COLO829 (cell line): ENCODE data around the gene CD3D.
"Not testable (repeated sequence)": the region's sequence is repeated elsewhere in the genome, so short reads cannot be mapped to it uniquely, and the experiment has no call there.

Experiments
- DNase-seq: peaks from one replicate; pipeline ENCODE4 v3.0.0; 2012; ENCODE audit warnings: low spot score

The CD3D gene

DNA sequence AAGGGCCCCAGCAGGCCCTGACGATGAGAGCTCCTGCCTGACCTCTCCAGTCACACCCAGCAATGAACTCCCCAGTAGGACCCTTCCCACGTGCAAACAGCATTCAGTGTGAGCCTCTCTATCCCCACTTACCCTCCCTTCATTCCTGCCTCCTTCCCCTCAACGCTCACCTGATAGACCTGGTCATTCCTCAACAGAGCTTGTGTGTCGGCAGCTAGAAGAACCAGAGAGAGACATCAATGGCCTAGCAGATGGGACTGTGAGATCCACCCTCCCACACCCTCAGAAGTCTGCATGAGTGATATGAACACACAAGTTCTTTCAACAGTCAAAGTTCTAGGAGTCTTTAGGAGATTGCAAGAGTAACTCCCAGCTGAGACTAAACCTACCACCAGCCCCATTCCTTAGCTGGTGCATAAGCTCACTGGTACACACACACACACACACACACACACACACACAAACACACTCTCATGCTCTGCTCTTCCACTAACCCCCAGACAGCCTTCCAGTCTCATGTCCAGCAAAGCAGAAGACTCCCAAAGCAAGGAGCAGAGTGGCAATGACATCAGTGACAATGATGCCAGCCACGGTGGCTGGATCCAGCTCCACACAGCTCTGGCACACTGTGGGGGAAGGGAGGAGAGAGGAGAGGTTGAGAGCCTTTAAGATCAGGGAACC lies 3.1 kb downstream of the CD3D start:
- DNase-seq: no peak

DNA sequence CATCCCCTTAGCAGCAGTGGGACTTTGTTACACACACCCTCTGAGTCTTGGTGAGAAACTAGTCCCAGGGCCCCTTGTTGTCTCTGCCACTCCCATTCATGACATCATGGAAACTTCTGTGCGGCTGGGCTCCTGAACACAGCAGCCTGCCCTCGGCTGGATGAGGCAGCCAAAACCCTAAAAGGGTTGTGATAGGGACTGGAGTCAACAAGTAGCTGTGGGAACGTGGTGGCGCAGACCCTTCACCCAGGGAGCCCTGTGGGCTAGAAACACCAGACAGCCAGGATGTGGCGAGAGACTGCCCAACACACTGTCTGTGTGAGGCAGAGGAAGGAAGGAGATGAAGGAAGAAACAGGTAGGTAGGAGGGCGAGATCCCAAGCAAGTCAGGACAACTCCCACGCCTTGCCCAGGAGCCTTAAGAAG lies 3.9 kb downstream of the CD3D start:
- no peak for DNase-seq

DNA sequence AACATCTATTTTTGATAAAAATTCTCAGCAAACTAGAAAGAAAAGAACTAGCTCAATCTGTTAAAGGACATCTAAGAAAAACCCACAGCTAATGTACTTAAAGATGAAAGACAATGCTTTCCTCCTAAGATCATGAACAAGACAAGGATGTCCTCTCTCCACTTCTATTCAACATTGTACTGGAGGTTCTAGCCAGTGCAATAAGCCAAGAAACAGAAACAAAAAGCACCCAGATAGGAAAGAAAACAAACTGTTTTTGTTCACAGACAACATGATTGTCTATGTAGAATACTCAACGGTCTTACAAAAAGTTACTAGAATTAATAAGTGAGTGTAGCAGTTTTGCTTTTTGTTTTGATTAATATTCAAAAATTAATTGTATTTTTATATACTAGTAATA lies 7.8 kb downstream of the CD3D start:
- DNase-seq: no peak

DNA sequence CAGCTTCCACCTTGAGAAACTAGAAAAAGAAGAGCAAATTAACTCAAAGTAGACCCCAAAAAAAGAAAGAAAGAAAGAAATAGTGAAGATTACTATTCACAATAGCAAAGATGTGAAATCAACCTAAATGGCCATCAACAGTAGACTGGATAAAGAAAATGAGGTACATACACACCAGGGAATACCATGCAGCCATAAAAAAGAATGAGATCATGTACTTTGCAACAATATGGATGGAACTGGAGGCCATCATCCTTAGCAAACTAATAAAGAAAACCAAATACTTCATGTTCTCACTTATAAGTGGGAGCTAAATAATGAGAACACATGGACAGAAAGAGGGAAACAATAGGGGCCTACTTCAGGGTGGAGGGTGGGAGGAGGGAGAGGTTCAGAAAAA lies 13.8 kb downstream of the CD3D start:
- DNase-seq: no peak

DNA sequence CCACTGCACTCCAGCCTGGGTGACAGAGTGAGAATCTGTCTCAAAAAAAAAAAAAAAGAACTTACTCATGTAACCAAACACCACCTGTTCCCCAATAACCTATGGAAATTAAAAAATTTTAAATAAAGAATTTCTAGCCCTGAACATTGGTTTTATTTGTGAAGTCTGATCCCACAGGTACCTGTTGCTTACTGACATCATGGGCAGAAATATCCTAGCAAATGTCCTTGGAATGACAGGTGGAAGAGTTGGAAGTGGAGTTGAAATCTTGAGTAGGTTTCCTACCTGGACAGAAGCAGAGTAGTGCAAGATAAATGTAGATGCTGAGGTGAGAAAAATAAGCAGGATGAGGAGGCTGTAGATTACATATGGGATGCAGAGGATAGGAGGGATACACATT lies 17.2 kb downstream of the CD3D start:
- no peak for DNase-seq

DNA sequence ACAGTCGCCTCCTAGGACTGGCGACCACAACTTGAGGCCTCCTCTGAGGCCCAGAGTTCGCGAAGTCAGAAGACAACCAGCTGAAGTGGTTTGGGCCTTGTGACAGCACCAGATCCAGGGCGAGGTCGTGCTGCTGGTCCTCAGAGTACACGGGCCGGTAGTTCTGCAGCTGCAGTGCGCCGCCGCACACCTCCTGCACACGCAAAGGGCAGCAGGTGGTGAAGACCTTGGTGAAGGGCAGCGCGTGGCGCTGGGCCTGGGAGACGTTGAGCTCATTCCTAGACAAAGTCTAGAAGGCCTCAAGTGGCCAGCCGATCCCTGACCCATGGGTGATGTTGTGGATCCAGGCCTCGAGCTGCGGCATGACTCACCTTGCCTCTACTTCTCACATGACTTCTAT lies 19.8 kb downstream of the CD3D start:
- DNase-seq: no peak

DNA sequence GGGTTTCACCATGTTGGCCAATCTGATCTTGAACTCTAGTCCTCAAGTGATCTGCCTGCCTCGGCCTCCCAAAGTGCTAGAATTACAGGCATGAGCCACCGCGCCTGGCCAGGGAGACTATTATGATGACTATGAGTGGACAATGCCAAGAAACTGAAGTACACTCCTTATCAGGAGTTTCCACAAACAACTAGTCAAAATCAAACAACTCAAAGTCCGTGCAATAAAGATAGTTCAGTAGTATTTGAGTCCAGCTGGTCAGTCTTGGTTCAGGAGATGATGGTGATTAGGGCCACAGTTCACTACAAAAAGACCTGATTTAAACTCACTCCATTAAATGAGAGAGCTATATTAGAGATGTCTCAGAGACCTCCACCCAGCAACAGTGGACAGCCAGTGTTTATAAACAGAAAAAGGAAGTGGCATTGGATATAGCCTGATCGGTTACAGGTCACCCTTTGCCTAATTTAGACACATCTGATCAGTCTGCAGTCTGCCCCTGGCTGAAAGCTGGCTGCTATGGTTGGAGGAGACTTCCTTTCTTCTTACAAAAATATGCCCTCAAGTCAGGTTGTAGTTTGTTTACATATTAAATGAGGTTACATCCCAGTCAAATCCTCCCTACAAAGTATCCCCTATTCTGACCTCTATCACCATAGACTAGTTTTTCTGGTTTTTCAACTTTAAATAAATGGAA lies 21.0 kb downstream of the CD3D start:
- DNase-seq: no peak

DNA sequence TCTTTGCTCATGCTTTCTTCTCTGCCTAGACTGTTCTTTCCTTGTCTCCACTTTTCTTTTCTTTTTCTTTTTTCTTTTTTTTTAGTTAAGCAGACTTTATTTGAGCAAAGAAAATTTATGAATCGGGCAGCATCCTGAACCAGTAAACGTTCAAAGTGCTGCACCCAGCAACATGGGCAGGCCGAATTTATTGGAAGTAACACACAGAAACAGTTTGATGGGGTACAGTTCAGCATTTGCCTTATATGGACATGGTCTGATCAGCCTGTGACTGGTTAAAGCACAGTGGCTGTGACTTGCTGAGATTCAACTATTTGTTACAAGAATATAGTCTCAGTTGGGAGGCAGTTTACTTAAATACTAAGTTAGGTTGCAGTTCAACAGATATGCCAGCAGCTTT lies 22.0 kb downstream of the CD3D start:
- no peak for DNase-seq

DNA sequence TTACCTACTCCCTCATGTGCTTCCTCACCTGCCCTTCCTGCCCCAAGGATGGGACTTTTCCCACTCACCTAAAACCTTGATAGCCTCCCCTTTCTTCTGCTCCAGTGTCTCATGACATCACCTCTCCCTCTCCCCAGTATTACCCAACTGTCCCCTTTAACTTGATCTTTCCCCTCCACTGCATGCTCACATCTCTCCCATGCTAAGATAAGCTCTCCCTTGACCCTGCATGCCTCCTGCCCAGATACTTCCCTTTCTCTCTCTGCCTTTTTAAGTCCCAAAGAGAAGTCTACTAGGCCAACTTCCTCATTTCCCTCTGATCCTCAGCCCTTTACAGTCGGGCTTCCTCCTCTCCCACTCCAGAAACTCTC lies 23.2 kb downstream of the CD3D start:
- DNase-seq: no peak

DNA sequence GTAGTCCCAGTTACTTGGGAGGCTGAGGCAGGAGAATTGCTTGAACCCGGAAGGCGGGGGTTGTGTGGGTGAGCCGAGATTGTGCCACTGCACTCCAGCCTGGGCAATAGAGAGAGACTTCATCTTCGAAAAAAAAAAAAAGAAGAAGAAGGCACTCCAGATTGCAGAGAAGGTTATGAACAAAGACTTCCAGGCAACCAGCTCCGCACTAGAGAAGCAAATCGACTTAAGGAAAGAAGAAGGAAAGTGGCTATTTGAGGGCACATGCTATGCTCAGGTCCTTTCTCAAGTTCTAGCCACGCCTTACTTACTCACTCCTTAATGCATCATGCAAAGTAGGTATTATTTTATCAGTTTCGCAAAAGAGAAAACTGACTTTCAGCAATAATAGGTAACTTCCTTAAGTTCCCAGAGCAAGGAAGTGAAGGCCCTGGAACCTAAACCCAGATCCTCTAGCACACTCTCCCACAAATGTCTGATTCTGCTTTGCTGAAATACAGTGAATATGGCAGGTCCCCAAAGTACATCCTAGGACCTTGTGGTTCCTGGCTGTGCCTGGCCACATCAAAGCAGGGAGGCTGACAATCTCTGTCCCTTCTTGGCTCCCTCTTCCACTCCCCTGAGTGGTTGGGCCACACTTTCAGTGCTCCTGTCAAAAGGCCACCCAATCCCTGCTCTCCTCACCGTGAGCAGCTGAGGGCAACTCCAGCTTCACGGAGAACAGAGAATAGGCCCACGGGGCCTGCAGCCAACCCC lies 23.7 kb downstream of the CD3D start:
- no peak for DNase-seq

DNA sequence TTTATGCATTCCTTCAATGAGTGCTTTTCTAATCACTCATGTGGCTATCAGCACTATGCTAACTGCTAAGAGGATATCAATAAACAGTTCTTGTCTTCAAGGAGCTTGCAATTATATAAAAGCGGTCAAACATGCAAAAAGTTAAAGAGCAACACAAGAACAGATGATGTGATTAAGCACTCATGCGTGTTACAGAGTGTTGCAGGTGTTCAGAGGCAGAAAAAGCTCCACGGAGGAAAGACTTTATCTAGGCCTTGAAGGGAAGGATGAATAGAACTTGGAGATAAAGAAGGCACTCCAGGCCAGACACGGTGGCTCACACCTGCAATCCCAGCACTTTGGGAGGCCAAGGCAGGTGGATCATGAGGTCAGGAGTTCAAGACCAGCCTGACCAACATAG lies 24.4 kb downstream of the CD3D start:
- DNase-seq: no peak

DNA sequence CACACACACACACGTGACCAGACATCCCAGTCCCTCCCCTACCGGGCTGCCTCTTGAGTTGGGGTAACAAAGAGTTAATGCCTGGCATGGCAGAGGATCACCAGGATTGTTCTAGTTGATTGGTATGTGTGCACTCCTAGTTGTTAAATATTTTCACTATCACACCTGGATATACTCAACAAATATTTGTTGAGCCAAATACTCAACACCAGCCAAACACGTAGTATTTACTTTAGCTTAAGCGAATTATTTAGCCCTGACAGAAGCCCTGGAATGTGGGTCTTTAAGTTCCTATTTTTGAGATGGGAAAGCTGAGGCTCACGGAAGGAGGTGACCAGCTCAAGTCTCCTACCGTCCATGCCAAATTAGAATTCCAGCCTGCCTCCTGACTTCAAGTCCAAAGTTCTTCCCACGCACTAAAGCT lies 27.5 kb downstream of the CD3D start:
- no peak for DNase-seq

DNA sequence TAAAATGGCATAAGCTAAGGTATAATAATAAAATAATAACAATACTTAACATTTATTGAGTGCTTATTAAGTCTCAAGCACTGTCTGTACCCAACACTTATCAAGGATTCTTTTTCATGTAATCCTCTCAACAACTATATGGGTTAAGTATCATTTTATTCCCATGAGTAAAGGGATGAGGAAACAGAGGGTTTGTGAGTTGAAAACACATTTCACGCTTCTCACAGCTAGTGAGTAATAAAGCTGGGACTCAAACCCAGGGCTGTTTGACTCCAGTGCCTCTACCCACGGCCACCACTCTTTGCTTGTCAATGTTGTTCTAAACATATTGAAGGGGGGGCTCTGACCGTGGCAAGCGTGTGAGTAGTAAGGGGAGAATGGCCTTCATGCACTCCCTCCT lies 29.3 kb downstream of the CD3D start:
- no peak for DNase-seq

DNA sequence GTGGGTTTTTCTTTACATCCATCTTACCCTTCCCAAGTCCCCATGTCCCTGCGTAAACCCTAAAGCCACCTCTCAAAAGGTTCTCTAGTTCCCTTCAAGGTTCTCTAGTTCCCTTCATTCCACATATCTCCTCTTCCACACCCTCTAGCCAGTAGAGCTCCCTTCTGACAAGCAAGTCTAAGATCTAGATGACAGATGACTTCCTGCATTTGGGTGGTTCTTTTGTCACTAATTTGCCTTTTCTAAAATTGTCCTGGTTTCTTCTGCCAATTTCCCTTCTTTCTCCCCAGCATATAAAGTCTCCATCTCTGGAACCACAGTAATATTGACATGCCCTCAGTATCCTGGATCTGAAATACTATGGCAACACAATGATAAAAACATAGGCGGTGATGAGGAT lies 30.2 kb downstream of the CD3D start:
- no peak for DNase-seq

DNA sequence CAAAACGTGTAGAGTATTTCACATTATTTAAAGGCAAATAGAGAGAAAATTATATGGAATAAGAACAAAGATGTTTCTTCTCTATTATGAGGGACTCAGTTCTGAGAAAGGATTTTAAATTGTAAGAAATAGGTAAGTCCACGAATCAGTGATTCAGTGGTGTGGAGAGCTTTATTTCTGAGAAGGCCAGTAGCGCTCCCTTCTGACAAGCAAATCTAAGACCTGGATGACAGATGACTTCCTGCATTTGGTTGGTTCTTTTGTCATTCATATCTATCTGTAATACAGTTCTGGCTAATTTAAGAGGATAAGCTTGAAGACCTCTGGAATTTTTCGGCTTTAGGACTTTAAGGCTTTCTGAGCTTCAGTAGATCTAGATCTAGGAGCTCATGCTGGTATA lies 31.0 kb downstream of the CD3D start:
- no peak for DNase-seq

DNA sequence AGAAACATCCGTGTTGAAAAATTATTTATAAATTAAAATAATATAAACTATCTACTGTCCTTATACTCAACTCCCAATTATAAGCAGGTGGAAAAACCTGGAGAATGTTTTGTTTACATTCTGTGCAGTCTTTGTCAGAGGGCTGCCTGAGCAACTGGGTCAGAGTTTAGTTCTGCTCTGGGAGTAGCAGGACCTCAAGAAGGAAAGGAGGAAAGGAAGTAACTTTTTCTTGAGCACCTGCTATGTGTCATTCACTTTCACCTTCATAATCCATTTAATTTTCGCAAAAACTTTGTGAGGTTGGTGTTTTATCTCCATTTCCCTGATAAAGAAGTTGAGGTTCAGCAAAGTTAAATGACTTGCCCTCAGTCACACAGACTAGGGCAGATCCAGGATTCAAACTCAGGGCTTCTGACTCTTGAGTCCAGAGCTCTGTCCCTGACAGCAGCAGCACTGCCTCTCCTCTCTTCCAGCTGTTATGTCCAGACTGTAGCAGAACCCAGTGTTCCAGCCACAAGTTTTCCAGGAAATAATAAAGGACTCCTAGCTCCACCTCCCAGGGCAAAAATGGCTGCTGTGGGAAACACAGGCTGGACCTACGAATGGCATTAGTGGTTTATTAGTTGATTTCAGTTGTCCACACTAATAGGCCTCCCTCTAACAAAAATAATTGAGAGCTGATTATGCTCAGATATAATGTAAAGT lies 31.6 kb downstream of the CD3D start:
- no peak for DNase-seq

DNA sequence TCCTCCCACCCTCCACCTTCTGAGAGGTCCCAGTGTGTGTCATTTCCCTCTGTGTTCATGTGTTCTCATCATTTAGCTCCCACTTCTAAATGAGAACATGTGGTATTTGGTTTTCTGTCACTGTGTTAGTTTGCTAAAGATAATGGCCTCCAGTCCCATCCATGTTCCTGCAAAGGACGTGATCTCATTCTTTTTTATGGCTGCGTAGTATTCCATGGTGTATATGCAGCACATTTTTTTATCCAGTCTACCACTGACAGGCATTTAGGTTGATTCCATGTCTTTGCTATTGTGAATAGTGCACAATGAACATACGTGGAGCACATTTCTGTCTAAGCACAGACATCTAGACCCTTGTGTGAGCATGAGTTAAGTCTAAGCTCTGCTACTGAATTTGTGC lies 32.2 kb downstream of the CD3D start:
- no peak for DNase-seq

DNA sequence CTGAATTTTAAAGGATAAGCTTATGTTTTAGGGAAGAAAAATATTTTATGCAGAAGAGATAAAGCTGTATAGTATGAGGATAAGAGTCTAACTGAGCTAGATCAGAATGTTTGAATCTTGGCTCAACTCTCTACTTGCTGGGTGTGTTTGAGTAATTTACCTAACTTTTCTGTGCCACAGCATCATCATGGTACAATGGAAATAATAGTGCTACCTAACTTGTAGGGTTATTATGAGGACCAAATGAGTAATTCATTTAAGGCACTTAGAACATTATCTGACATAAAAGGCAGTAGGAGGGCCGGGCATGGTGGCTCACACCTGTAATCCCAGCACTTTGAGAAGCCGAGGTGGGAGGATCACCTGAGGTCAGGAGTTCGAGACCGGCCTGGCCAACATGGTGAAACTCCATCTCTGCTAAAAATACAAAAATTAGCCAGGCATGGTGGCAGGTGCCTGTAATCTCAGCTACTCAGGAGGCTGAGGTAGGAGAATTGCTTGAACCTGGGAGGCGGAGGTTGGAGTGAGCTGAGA lies 33.4 kb downstream of the CD3D start:
- not testable (repeated sequence) for DNase-seq

DNA sequence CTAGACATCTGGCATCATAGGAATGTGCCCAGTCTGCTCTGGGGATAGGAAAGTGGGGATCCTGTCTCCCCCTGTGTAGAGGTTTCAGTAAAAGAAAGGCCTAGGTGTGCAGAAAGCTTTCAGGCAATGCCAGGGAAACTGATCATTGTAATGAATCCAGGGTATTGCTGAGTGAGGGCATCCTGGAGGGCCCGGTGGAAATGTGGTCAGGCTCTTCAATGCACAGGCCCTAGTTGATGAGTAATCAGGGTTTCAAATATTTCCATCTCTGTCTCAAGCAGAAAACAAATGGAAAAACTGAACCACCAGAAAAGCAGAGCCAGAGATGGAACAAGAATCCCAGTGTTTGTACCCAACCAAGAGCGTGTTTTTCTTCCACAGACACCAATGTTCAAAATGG lies 35.9 kb downstream of the CD3D start:
- peak; percentile 2 for DNase-seq

DNA sequence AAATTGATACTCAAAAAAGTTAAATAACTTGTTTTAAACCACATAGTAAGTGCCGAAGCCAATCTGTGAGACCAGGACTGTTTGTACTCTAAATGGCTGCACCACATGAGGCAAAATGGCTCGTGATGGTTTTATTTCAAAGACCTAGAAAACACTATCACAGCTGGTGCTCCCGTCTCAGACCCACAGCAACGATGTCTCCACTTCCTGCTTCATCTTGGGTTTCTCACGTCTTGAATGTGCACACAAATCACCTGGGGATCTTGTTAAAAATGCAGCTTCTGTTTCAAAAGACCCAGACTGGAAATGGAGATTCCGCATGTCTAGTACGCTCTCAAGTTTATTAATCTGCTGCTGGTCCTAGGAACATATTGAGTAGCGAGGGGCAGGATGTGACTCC lies 36.8 kb downstream of the CD3D start:
- DNase-seq: no peak

DNA sequence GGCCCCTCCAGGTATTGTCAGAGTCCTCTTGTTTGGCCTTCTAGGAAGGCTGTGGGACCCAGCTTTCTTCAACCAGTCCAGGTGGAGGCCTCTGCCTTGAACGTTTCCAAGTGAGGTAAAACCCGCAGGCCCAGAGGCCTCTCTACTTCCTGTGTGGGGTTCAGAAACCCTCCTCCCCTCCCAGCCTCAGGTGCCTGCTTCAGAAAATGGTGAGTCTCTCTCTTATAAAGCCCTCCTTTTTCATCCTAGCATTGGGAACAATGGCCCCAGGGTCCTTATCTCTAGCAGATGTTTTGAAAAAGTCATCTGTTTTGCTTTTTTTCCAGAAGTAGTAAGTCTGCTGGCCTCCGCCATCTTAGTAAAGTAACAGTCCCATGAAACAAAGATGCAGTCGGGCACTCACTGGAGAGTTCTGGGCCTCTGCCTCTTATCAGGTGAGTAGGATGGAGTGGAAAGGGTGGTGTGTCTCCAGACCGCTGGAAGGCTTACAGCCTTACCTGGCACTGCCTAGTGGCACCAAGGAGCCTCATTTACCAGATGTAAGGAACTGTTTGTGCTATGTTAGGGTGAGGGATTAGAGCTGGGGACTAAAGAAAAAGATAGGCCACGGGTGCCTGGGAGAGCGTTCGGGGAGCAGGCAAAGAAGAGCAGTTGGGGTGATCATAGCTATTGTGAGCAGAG lies 37.8 kb downstream of the CD3D start, which contains the start of gene CD3E:
TSS of gene CD3E (plus strand) at position 163 of the 681 bp plus-strand sequence. CDS start at position 386, 223 bp downstream.
- DNase-seq: no peak

DNA sequence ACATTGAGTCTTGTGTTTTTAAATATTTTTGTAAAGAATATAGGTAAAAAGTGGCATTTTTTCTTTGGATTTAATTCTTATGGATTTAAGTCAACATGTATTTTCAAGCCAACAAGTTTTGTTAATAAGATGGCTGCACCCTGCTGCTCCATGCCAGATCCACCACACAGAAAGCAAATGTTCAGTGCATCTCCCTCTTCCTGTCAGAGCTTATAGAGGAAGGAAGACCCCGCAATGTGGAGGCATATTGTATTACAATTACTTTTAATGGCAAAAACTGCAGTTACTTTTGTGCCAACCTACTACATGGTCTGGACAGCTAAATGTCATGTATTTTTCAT lies 38.3 kb downstream of the CD3D start:
- DNase-seq: no peak
